Epidermal melanocyte (primary cell): ENCODE data around the gene EVX1.

Experiments
- DNase-seq: peaks from one replicate; pipeline ENCODE4 v3.0.0; 2011; ENCODE audit warnings: low spot score; ENCODE audit not compliant: insufficient read length

Gene EVX1

GRCh38 chr7:27205325-27206280 lies 37.0 kb upstream of the EVX1 start:
- DNase-seq = no peak

GRCh38 chr7:27207348-27207985 lies 35.1 kb upstream of the EVX1 start:
- DNase-seq = no peak

DNA sequence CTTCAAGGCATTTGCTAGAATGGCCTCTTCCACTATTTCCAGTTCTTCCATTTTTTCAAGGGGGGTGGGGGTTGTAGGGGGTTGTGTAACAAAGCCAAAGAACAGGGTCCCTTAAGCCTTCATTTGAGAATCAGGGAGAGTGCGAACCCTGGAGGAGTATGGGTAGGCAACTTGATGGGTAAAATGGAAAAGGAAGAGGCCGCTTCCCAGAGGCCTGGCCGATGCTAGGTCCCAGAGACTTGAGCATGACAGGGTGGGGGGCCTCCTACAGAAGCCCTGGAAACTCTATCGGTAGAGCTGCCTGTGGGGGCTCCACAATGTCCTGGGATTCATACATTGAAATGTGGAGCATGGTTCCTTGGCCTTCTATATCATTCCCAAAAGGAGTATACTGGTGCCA lies 33.6 kb upstream of the EVX1 start:
- no peak for DNase-seq

- DNase-seq = no peak
Observed at GRCh38 chr7:27209933-27210440, 32.6 kb upstream of the EVX1 start.

DNA sequence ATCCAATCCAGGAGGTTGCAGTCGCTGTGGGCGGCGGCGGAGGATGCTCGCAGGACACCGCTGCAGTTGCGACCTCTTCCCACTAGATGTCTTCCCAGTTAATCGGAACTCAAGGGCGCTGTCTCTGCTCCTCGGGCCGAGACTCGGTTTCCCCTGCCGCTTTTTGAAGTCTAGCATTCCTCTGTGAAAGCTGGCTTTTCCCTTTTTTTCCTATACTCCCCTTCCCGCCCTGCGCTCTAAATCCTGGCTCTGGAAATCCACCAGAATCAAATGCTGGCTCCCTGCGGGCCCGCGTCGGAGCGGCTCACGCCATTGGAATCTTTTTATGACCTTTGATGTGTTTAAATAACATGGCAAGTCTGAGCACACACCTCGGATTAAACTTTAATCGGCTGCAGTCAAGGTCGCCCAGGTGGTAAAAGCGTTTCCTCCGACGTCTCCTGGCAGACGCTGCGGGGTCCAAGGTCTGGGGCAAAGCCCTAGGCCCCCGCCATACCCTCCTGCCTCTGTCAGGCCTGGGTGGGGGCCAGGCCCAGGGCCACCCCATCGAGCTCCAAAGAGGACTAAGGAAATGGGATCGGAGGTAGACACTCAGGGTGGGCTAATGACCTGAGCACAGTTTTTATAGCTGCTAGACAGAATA lies 32.0 kb upstream of the EVX1 start:
- DNase-seq = no peak

GRCh38 chr7:27211084-27211446 lies 31.5 kb upstream of the EVX1 start:
- DNase-seq = no peak

GRCh38 chr7:27211764-27212204 lies 30.8 kb upstream of the EVX1 start:
- no peak for DNase-seq

GRCh38 chr7:27212497-27213432 lies 29.8 kb upstream of the EVX1 start:
- no peak for DNase-seq

DNA sequence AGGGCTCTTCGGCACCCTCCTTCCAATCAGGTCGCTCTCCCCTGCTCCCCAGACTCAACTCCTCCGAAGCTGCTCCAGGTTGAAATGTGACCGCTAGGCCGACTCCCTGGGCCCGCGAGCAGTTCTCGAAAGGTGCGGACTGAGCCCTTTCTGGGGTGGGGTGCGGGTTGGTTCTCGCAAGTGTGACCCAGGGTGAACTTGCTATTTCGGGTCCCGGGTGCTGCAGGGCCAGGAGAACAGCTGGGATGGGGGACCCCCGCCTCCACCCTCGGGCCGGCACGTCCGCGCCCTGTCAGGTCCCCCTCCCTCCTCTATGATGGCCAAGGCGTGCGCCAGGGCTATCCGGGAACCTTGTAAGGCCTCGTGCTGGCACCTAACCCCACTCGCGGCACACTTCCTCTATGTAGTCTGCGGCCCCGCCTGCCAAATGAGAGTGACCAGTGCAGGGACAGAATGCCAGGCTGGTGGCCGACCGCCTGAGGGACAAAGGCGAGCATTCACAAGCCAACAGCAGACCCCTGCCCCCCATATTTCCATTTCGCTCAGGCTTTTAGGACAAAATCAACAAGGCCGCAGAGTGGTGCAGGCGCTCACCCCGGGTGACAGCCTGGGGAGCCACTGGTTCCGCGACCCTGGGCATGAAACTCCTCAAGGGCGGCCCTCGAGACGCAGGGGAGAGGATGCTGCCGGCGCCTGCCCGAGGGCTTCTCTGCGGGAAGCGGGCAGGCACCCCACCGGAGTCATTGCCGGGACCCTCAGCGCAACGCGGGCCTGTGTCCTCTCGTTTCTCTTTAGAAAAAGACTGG lies 29.0 kb upstream of the EVX1 start:
- no peak for DNase-seq

DNA sequence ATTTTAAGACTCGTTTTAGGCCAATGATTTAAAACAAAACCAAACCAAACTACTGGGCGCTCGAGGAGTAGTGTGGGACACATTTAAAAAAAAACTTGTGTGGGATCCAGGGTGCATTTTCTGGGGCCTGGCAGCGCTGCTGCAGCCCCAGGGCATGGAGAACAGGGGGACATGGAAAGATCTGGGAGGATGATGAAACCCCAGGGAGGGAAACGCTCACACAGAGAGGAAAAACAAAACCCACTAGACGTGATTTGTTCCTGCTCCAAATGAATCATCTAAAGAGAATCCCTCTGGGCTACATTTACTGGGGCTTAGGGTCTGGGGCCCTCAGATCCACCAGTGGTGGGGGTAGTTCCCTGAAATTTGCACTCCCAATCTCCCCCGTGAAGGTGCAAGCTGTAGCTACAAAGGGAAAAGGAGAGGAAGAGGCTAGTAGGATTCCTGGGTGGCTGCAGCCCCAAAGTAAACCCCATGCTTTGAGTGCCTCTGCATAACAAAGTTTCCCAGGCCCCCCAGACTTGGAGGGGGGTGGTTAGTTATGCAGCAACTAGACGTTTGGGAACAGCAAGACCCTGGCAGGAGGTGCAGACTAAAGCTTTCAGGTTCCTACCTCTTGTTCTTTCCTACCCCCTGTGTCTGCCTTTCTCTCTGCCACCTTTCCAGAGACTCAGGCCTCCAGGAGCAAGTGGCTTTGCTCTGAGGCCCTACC lies 28.2 kb upstream of the EVX1 start:
- no peak for DNase-seq

DNA sequence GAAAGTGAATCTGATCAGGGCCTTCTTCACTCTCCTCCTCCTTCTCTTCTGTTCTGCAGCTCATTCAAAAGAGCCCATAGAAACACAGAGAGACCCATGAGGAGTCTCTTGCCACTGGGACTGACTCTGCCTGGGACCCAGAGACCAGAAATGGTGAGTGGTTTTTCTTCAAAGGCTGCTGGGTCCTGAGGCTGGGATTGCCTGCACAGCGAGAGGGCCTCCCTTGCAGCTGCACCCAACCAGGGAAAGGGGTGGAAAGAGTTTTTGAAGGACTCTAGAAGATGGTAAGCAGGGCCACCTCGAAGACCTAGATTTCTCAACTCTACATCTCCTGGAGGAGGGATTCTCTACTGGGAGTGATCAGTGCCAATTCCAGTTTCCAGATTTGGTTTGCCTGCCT lies 27.2 kb upstream of the EVX1 start:
- DNase-seq = no peak

DNA sequence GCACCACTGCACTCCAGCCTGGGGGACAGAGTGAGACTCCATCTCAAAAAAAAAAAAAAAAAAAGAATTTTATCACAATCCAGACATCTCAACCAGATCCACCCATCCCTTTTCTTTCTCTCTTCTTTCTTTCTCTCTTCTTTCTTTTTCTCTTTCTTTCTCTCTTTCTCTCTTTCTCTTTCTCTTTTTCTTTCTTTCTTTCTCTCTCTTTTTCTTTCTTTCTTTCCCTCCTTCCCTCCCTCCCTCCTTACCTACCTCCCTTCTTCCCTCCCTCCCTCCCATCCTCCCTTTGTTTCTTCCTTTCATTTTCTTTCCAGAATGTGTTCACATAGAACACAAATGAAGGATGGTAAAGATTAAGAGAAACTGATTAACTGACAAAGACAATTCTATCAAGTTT lies 24.7 kb upstream of the EVX1 start:
- DNase-seq = no peak

DNA sequence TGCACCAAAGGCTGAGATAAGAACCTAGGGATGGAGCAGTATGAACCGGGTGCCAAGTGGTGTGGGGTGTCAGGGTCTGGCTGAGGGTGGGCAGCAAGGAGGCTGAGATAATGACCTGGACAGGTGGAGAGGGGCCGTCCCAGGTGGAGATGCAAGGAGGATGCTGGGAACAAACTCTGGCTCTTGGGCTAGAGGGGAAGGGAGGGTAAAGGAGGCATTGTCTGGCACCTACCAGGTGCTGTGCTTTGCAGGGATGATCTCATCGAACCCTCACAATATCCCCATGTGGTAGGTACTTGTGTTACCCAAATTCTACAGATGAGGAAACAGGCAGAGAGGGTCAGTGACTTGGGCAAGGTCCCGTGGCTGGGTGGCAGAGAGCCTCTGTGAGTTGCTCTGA lies 22.8 kb upstream of the EVX1 start:
- no peak for DNase-seq

DNA sequence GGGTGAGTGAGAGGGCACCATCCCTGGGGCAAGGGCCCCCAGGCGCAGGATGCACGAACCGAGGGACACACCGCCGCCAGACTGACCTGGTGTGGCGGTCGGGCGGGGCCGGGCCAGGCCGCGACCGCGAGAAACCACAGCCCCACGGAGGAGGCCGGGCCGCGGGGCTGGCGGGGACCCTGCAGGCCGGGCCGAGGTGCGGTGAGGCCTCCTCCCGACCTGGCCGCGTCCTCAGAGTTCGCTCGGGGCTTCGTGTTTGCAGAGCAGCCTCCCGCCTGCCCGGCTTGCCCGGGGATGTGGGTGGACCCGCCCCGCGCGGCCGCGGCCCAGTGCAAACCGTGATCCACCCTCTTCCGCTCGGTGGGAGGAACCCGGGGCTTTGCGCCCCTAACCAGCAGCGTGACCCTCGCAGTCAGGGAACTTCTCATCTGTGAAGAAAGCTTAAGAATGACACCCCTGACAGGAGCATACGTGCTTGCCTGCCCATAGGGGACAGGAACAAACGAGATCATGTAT lies 22.1 kb upstream of the EVX1 start:
- no peak for DNase-seq

DNA sequence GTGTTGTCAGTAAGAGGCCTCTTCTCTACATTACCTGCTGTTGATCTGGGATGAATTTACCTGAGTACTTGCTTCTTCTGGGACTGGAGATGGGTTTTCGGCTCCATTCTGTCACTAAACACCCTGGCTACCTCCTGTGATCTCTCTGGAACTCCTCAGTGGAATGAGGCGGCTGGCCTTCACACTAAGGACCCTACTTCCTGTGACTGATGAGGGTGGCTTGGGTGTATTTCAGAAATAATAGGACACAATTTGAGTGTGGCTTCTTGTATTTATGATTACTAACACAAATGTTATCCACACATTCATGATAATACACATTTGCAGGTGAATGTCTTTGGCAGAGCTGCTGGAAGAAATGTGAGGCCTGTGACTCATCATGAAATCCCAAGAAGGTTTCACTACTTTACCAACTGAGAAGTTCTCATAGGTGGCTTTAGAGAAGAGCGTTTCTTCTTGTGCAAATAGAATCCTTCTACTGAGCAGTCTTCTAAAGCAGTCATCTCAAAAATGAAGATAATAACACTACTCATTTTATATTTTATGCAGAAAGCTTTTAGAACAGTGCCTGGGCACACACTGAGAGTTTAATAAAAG lies 21.3 kb upstream of the EVX1 start:
- DNase-seq = no peak

DNA sequence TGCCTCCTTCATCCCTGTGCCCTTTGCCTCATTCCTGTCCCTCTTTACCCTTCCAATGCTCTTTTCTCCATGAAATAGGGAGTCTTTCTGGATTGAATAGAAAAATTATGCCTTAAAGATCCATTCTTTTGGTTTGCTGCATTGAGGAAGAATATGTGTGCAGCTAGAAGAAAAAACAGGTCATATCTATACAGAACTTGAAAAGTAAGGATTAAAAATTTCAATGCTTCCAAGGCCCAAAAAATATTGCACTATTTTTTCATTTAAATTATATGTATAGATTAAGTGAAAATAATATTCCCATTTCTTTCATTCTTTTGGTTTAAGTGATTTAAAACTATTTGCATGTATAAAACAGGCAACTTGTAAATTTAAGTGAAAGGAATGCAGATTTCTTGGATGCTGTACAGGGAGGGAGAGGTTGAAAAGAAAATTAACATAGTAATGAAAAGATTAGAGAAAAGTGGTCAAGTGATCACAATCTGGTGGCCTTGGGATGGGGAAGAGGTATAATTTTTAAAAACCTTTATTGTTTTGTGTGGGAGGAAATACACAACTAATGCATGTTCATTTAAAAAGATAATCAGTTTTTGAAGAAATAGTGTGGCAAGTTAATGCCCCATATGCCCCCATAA lies 18.5 kb upstream of the EVX1 start:
- no peak for DNase-seq

DNA sequence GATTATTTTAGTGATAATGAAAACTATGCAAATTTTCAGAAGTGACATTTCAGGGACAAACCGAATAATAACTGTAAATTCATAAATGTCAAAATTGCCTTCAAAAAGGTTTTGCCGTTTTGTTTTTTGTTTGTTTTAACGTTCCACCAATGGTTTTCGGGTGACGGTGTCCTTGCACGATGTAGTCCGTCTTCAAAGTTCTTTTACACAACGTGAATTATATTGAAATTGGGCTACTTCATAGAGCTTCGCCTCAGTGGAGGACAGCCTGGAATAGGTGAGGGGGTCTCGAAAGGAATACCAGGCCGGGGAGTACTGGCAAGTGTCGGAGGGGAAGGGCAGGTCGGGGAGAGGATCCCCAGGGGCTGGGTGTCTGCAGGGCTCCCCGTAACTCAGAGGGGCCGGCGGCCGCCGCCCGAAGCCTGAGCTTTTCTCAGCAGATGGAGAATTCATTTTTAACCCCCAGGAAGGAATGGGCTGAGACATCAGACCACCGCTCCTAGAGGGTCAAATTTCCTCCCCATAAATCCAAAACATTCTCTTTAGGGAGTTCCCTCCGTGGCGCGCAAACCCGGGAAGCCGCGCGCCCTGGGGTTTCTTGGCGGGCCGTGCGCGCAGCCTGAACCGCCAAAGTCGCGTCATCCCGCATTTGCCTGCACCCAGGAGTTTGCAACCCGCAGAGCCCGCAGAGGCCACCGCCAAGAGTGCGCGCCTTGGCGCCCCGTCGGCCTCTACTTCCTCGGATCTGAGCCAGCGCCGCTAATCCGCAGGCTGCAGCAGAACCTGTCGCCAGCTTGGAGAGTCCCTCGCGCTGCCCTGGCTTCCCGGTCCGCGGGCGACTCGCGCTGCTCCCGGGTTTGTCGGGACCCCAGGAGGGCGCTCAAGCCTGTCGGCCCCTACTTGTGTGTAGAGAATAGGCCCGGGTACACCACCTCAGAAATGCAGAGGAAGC lies 17.3 kb upstream of the EVX1 start:
- no peak for DNase-seq
